Measurements from ENCODE around the gene ATP2B1. TPM values are rescaled to one million over a fixed set of nuclear protein-coding genes. Genes with fewer than 3 reads are reported as not detected.

The ATP2B1 gene
- polyA plus RNA-seq, 2 of the 4 experiments (the other 2 are of a cell fraction) = 52.7 to 132 TPM

DNA sequence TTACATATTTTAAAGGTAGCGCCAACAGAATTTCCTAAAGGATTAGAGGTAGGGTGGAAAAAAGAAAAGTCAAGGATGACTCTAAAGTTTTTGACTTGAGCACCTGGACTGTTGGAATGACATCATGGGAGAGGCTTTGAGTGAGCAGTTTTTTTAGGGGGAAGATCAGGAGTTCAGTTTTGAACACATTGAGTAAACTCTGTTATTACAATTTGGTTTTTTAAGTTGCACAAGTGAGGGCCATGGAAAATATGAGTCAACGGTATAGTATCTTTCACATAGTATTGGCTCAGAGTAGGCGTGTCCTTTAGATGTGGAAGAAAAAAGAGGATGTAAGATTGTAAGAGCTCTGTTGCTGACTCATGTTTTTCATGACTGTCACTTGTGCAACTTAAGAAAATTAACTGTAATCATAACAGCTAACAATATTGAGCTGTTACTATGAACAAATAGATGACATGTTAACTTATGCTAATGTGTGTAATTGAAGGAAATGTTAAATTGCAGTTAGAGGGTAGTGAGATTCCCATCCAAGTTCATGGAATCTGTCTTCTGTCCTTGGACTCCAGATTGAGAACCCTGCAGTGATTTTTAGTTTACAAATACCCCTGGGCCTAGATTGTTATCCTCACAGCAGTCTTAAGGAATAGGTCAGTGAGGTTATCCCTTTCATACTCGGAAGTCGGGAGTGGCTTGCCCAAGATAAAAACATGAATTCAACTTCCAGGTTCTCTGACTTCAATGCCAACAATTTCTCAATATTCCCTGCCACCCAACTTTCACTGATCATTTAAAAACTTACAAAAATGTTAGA is 48.2 kb upstream of the ATP2B1 start (continued):
- TF ChIP-seq FOSL2 (IDR thresholded peaks at IDR 0.05) = peak; percentile 85
- peak; percentile 98 for TF ChIP-seq FOSL2 (CRISPR knock-in tag; IDR thresholded peaks at IDR 0.05)
- TF ChIP-seq, protein P1, sequence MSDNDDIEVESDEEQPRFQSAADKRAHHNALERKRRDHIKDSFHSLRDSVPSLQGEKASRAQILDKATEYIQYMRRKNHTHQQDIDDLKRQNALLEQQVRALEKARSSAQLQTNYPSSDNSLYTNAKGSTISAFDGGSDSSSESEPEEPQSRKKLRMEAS (IDR thresholded peaks at IDR 0.05) = 0 out of 2 replicates have a peak, but pooled peaks have one; percentile 30
- TF ChIP-seq SREBF2 (IDR thresholded peaks at IDR 0.05) = no peak

DNA sequence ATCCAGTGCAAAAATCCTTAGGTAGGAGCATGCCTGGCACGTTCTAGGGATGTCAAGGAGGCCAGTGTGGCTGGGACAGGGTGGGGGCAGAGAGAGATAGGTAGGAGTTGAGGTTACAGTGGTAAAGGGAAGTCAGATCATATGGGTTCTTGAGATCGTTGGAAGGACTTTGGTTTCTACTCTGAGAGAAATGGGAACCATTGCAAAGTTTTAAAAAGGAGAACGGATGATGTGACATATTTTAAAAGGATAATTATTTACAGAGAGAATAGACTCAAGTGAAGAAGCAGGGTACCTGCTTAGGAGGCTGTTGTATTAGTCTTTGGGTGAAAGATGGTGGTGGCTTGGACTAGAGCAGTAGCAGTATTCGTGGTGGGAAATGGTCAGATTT is 47.6 kb upstream of the ATP2B1 start:
- H3K4me3 ChIP-seq = no peak overlapping the region
- ChIA-PET CTCF (interaction anchor here (0.9 kb wide), 1 partner anchor 30 kb away, joined by 3 read pairs; no protein-coding TSS in a partner anchor), POLR2A (interaction anchor here (1.1 to 3.9 kb wide), 2 partner anchors 12 to 47 kb away, joined by 3 to 28 read pairs; partner anchors contain the start of gene ATP2B1)
- H3K4me1 ChIP-seq = peaks cover 24% of the 10 kb centered on the region
- H3K9me3 ChIP-seq = no peaks in the 10 kb centered on the region
- peak overlapping the region; percentile 76 for H3K4me2 ChIP-seq
- FAIRE-seq = no peak
- peak overlapping the region; percentile 68 to 85 for H3K27ac ChIP-seq
- TF ChIP-seq HEYL (CRISPR knock-in tag; IDR thresholded peaks at IDR 0.05) = no peak
- no peak for TF ChIP-seq HDAC2 (IDR thresholded peaks at IDR 0.05)
- TF ChIP-seq, protein P2, sequence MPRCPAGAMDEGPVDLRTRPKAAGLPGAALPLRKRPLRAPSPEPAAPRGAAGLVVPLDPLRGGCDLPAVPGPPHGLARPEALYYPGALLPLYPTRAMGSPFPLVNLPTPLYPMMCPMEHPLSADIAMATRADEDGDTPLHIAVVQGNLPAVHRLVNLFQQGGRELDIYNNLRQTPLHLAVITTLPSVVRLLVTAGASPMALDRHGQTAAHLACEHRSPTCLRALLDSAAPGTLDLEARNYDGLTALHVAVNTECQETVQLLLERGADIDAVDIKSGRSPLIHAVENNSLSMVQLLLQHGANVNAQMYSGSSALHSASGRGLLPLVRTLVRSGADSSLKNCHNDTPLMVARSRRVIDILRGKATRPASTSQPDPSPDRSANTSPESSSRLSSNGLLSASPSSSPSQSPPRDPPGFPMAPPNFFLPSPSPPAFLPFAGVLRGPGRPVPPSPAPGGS (IDR thresholded peaks at IDR 0.05) = no peak
- TF ChIP-seq KDM1A (IDR thresholded peaks at IDR 0.05; ENCODE audit: low read depth) = no peak
- TF ChIP-seq, protein P3, sequence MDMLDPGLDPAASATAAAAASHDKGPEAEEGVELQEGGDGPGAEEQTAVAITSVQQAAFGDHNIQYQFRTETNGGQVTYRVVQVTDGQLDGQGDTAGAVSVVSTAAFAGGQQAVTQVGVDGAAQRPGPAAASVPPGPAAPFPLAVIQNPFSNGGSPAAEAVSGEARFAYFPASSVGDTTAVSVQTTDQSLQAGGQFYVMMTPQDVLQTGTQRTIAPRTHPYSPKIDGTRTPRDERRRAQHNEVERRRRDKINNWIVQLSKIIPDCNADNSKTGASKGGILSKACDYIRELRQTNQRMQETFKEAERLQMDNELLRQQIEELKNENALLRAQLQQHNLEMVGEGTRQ (IDR thresholded peaks at IDR 0.05) = no peak
- TF ChIP-seq ZSCAN20 (CRISPR knock-in tag; IDR thresholded peaks at IDR 0.05) = no peak
- ATAC-seq = peak in 1 of 2 experiments; percentile 21; a peak in 1 of 6 replicates
- no peak for DNase-seq (ENCODE audit: low read depth in 1 of 2, low spot score in 1 of 2)
- 76% methylated on average over 4 of the region's 4 CpGs for WGBS (ENCODE audit: missing lambda C conversion rate)

DNA sequence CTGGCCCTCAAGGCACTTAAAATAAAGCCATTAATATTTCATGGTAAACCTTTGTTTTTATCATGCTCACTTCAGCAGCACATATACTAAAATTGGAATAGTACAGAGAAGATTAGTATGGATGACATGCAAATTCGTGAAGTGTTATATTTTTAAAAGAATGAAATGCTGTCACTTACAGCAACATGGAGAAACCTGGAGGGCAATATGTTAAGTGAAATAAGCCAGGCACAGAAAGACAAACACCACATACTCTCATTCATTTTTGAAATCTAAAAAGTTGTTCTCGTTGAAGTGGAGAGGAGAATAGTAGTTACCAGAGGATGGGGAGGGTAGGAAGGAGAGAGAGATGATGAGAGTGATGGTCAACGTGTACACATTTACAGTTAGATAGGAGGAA is 45.4 kb upstream of the ATP2B1 start:
- WGBS (ENCODE audit: missing lambda C conversion rate) = 80% methylated on average over 3 of the region's 3 CpGs
- Histone ChIP-seq H3K4me3 (no peak overlapping the region), H3K4me1 (peaks cover 32% of the 10 kb centered on the region), H3K4me2 (no peak overlapping the region), H3K9me3 (no peaks in the 10 kb centered on the region), H3K27ac (peak overlapping the region in 1 of 2 experiments; percentile 49; a peak in 1 of 6 replicates)
- no peak for FAIRE-seq
- ATAC-seq = no peak
- CTCF ChIA-PET = interaction anchor here (1.0 kb wide), 1 partner anchor 85 kb away, joined by 3 read pairs; no protein-coding TSS in a partner anchor
- POLR2A ChIA-PET = interaction anchor here (3.9 kb wide), 1 partner anchor 45 kb away, joined by 28 read pairs; the partner anchor contains the start of gene ATP2B1
- TF ChIP-seq NFE2L2 (conservative IDR thresholded peaks at IDR 0.05; ENCODE audit: low read length) = no peak
- TF ChIP-seq RFX5 (IDR thresholded peaks at IDR 0.05) = no peak
- TF ChIP-seq ZFP36 (IDR thresholded peaks at IDR 0.05; ENCODE audit: borderline replicate concordance, partially characterized antibody) = no peak
- no peak for TF ChIP-seq SREBF2 (IDR thresholded peaks at IDR 0.05)
- no peak for TF ChIP-seq CBX2 (IDR thresholded peaks at IDR 0.05; ENCODE audit: borderline replicate concordance, low read depth)
- TF ChIP-seq CHD2 (IDR thresholded peaks at IDR 0.05; ENCODE audit: low read length, partially characterized antibody) = no peak
- TF ChIP-seq POLR2A (IDR thresholded peaks at IDR 0.05; ENCODE audit: low read length) = no peak
- no peak for TF ChIP-seq MAFK (IDR thresholded peaks at IDR 0.05; ENCODE audit: partially characterized antibody)
- TF ChIP-seq RARB (CRISPR knock-in tag; IDR thresholded peaks at IDR 0.05) = no peak
- no peak for TF ChIP-seq BHLHE40 (IDR thresholded peaks at IDR 0.05; ENCODE audit: low read depth, low read length)
- TF ChIP-seq HOXA7 (CRISPR knock-in tag; IDR thresholded peaks at IDR 0.05) = no peak
- TF ChIP-seq, protein P4, sequence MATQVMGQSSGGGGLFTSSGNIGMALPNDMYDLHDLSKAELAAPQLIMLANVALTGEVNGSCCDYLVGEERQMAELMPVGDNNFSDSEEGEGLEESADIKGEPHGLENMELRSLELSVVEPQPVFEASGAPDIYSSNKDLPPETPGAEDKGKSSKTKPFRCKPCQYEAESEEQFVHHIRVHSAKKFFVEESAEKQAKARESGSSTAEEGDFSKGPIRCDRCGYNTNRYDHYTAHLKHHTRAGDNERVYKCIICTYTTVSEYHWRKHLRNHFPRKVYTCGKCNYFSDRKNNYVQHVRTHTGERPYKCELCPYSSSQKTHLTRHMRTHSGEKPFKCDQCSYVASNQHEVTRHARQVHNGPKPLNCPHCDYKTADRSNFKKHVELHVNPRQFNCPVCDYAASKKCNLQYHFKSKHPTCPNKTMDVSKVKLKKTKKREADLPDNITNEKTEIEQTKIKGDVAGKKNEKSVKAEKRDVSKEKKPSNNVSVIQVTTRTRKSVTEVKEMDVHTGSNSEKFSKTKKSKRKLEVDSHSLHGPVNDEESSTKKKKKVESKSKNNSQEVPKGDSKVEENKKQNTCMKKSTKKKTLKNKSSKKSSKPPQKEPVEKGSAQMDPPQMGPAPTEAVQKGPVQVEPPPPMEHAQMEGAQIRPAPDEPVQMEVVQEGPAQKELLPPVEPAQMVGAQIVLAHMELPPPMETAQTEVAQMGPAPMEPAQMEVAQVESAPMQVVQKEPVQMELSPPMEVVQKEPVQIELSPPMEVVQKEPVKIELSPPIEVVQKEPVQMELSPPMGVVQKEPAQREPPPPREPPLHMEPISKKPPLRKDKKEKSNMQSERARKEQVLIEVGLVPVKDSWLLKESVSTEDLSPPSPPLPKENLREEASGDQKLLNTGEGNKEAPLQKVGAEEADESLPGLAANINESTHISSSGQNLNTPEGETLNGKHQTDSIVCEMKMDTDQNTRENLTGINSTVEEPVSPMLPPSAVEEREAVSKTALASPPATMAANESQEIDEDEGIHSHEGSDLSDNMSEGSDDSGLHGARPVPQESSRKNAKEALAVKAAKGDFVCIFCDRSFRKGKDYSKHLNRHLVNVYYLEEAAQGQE (IDR thresholded peaks at IDR 0.05) = no peak
- TF ChIP-seq KDM5A (IDR thresholded peaks at IDR 0.05) = no peak
- TF ChIP-seq EHF (CRISPR knock-in tag; IDR thresholded peaks at IDR 0.05) = no peak
- DNase-seq (ENCODE audit: low read depth in 1 of 2, low spot score in 1 of 2) = no peak
